SK-N-SH treated with all-trans-retinoic acid at 6 μM for 48 hours (cell line): ENCODE results near the gene UVRAG.

ENCODE experiments used
- ARNTL ChIP-seq: fragments of 450-650 bp; formaldehyde crosslinking; IDR thresholded peaks from 2 replicates; pipeline ENCODE4 v1.5.0; 2020; ENCODE audit warnings: low read depth, mild to moderate bottlenecking, moderate library complexity, borderline replicate concordance
- CSDC2 ChIP-seq: fragments of 250-450 bp; sonication (Bioruptor Pico); IDR thresholded peaks from 2 replicates; pipeline ENCODE4 v1.5.0; 2020; ENCODE audit warnings: mild to moderate bottlenecking, moderate library complexity
- GLIS3 ChIP-seq: fragments of 250-450 bp; sonication (Bioruptor Pico); IDR thresholded peaks from 2 replicates; pipeline ENCODE4 v1.5.0; 2020; ENCODE audit warnings: mild to moderate bottlenecking, moderate library complexity
- ISL1 ChIP-seq: fragments of 250-450 bp; sonication (Bioruptor Pico); IDR thresholded peaks from 2 replicates; pipeline ENCODE4 v2.1.2; 2022; ENCODE audit warnings: mild to moderate bottlenecking, moderate library complexity
- PPARA ChIP-seq: fragments of 250-450 bp; sonication (Bioruptor Pico); IDR thresholded peaks from 2 replicates; pipeline ENCODE4 v1.5.0; 2020; ENCODE audit warnings: mild to moderate bottlenecking, borderline replicate concordance
- RARB ChIP-seq: fragments of 250-450 bp; sonication (Bioruptor Pico); IDR thresholded peaks from 2 replicates; pipeline ENCODE4 v1.8.0; 2021; ENCODE audit warnings: mild to moderate bottlenecking, moderate library complexity
- TCF4 ChIP-seq: fragments of 250-450 bp; sonication (Bioruptor Pico); IDR thresholded peaks from 2 replicates; pipeline ENCODE4 v1.8.0; 2021; ENCODE audit warnings: mild to moderate bottlenecking, moderate library complexity, borderline replicate concordance
- ZC3H10 ChIP-seq: fragments of 250-450 bp; sonication (Bioruptor Pico); IDR thresholded peaks from 2 replicates; pipeline ENCODE4 v1.5.1; 2021; ENCODE audit warnings: mild to moderate bottlenecking, moderate library complexity
- ZFP3 ChIP-seq: fragments of 250-450 bp; sonication (Bioruptor Pico); IDR thresholded peaks from 2 replicates; pipeline ENCODE4 v1.5.0; 2020; ENCODE audit warnings: mild to moderate bottlenecking, moderate library complexity
- ZFP30 ChIP-seq: fragments of 450-650 bp; formaldehyde crosslinking; IDR thresholded peaks from 2 replicates; pipeline ENCODE4 v1.5.0; 2022; ENCODE audit warnings: mild to moderate bottlenecking, moderate library complexity
- ZNF565 ChIP-seq: fragments of 450-650 bp; formaldehyde crosslinking; conservative IDR thresholded peaks from 2 replicates; pipeline ENCODE4 v1.5.0; 2020; ENCODE audit warnings: low read depth, mild to moderate bottlenecking, moderate library complexity
- ZNF8 ChIP-seq: fragments of 450-650 bp; formaldehyde crosslinking; IDR thresholded peaks from 2 replicates; pipeline ENCODE4 v1.5.0; 2020; ENCODE audit warnings: mild to moderate bottlenecking, moderate library complexity
- TF ChIP-seq, protein P1 (sequence below): fragments of 250-450 bp; sonication (Bioruptor Pico); IDR thresholded peaks from 2 replicates; pipeline ENCODE4 v1.8.0; 2020; ENCODE audit warnings: mild to moderate bottlenecking, moderate library complexity, borderline replicate concordance

DNA sequence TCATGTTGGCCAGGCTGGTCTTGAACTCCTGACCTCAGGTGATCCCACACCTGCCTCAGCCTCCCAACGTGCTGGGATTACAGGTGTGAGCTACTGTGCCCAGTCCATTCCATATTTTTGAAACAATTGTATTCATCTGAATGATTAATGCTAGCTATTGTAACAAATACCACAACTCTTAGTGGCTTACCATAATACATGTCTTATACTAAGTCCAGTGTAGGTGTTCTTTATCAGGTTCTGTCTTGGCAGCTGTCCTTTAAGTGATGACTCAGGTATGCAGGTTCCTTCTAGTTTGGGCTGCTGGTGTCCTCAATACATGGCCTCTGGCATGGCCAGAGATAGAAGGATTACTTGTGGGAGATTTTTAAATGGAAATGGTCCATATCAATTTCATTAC, 39.0 kb downstream of the UVRAG start:
- TF ChIP-seq, protein P1, sequence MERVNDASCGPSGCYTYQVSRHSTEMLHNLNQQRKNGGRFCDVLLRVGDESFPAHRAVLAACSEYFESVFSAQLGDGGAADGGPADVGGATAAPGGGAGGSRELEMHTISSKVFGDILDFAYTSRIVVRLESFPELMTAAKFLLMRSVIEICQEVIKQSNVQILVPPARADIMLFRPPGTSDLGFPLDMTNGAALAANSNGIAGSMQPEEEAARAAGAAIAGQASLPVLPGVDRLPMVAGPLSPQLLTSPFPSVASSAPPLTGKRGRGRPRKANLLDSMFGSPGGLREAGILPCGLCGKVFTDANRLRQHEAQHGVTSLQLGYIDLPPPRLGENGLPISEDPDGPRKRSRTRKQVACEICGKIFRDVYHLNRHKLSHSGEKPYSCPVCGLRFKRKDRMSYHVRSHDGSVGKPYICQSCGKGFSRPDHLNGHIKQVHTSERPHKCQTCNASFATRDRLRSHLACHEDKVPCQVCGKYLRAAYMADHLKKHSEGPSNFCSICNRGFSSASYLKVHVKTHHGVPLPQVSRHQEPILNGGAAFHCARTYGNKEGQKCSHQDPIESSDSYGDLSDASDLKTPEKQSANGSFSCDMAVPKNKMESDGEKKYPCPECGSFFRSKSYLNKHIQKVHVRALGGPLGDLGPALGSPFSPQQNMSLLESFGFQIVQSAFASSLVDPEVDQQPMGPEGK (CRISPR knock-in tag): no peak
- TF ChIP-seq TCF4 (no peak), GLIS3 (CRISPR knock-in tag) (no peak), ISL1 (CRISPR knock-in tag) (no peak), ARNTL (no peak), ZFP3 (no peak), ZNF8 (CRISPR knock-in tag) (no peak), ZFP30 (no peak), CSDC2 (CRISPR knock-in tag) (no peak), RARB (CRISPR knock-in tag) (no peak), PPARA (CRISPR knock-in tag) (no peak), ZC3H10 (CRISPR knock-in tag) (no peak), ZNF565 (CRISPR knock-in tag) (no peak)
